ENCODE data around the gene GPC6. TPM values are rescaled to one million over a fixed set of nuclear protein-coding genes. Genes with fewer than 3 reads are reported as not detected.

The GPC6 gene
- total RNA-seq, 1 donor from 2014 or later = 18.7 TPM

DNA sequence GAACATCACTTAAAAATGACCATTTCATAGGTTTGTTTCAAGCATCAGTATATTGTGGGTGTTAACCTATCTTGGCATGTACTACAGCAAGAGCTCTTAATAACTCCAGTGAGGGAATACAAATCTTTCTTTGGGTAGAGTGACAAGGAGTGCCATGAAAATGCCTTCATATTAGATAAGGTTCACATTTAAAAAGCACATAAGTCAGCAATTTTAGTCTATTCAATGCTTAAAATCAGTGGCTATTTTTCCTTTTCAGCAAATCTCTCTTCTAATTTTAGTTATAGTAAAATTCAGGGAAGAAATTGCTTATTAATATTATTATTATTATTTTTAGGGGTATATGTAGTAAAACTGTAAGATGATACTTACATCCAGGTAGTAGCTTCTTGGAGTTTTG is 291.1 kb downstream of the GPC6 start:
- TF ChIP-seq, protein P1, sequence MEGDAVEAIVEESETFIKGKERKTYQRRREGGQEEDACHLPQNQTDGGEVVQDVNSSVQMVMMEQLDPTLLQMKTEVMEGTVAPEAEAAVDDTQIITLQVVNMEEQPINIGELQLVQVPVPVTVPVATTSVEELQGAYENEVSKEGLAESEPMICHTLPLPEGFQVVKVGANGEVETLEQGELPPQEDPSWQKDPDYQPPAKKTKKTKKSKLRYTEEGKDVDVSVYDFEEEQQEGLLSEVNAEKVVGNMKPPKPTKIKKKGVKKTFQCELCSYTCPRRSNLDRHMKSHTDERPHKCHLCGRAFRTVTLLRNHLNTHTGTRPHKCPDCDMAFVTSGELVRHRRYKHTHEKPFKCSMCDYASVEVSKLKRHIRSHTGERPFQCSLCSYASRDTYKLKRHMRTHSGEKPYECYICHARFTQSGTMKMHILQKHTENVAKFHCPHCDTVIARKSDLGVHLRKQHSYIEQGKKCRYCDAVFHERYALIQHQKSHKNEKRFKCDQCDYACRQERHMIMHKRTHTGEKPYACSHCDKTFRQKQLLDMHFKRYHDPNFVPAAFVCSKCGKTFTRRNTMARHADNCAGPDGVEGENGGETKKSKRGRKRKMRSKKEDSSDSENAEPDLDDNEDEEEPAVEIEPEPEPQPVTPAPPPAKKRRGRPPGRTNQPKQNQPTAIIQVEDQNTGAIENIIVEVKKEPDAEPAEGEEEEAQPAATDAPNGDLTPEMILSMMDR (conservative IDR thresholded peaks at IDR 0.05; ENCODE audit: low read depth, low read length) = no peak
- H3K4me3 ChIP-seq (ENCODE audit: low read depth, low read length) = no peak overlapping the region
- DNase-seq (ENCODE audit: low read depth) = no peak

DNA sequence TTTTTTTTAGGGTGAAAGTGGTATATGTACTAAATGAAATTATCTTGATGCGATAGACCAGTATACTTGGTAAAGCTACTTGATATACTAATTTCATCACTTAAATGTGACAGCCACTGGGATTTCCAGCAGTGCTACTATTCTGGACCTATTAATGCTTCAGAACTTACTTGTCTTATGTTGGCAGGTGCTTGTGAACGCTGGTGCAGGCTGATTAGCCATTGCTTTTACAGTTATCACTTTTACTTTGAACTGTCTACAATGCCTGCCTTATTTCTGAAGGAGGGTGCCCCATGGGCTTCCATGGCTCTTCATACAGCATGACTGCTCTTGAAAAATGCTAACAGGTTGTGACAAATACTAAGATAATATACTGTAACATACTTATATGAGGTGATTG is 294.7 kb downstream of the GPC6 start:
- H3K4me3 ChIP-seq (ENCODE audit: low read depth, low read length) = no peak overlapping the region
- DNase-seq (ENCODE audit: low read depth) = no peak
- TF ChIP-seq, protein P1 (conservative IDR thresholded peaks at IDR 0.05; ENCODE audit: low read depth, low read length) = no peak

DNA sequence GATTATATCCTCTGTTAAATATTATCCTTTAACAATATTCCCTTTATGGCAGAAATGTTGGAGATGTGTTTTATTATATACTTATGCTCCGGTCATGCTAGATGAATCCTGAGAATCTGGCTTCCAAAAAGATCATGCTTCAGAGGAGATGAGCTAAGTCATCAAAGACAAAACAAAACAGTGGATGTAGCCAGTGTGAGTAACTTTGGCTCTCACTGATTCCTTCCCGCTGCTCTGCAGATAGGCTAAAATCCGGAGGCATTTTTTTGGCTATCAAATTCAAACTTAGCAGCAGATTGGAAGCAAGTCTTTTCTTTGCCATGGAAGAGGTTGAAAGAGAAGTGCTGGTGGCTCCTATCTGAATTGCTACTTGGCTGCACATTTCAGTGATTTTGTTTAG is 295.9 kb downstream of the GPC6 start:
- TF ChIP-seq, protein P1 (conservative IDR thresholded peaks at IDR 0.05; ENCODE audit: low read depth, low read length) = no peak
- no peak for DNase-seq (ENCODE audit: low read depth)
- no peak overlapping the region for H3K4me3 ChIP-seq (ENCODE audit: low read depth, low read length)

DNA sequence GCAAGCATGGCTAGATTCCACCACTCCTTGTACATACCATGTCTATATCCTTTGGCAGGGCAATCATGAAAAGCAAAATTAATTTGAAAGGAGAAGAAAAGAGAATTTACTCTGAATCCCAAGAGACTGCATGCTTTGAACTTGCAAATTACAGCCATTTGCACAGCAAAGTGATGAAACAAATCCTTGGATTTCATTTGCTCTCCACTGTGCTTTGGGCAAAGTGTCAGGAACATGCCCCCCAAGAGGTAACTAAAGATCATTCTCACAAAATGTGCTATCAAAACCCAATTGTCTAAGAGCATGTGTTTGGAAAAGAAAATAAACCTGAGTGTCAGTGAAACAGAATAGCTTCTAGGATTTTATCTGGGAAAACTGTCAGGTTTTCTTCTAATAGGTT is 298.5 kb downstream of the GPC6 start:
- no peak overlapping the region for H3K4me3 ChIP-seq (ENCODE audit: low read depth, low read length)
- TF ChIP-seq, protein P1 (conservative IDR thresholded peaks at IDR 0.05; ENCODE audit: low read depth, low read length) = no peak
- no peak for DNase-seq (ENCODE audit: low read depth)

DNA sequence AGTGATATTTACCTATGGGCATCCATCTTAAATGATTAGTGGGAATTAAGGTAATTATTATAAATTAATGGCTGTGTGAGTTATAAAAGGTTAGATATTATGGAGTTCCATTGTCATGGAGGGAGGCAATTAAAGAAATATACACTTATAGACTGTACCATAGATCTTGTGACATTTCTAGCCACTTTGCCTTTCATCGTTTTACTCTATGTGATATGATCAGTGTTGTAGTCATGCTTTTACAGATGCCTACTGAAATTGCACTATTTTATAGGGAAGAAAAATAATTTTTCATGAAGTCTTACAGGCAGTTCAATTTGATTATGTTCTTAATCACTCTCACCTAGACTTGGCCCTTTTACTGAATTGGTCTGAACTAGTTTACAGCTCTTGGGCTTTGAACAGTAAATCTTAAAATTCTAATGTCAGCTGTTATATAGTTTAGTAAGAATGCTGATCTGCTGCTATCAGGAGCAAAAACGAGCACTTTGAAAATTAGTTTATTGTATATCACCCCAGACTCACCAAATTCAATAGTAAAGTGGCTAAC is 301.2 kb downstream of the GPC6 start:
- H3K4me3 ChIP-seq (ENCODE audit: low read depth, low read length) = no peak overlapping the region
- no peak for DNase-seq (ENCODE audit: low read depth)
- TF ChIP-seq, protein P1 (conservative IDR thresholded peaks at IDR 0.05; ENCODE audit: low read depth, low read length) = no peak

DNA sequence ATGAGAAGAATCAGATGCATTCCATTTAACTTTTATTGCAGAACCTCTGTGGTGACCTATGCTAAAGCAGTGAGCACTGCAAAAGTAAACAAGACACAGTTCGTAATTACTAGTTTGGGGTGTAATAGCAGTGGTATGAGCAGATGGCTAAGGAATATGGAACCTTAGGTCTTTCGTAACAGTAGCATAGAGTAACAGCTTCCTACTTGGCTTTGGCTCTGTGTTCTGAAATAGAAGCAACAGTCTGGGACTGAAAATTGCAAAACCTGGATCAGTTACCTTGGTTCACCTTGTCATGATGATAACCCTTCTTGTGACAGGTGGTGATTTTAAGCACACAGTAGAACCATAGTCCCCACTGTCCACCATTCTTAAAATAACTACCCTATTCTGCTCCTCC is 303.4 kb downstream of the GPC6 start:
- no peak overlapping the region for H3K4me3 ChIP-seq (ENCODE audit: low read depth, low read length)
- TF ChIP-seq, protein P1 (conservative IDR thresholded peaks at IDR 0.05; ENCODE audit: low read depth, low read length) = no peak
- no peak for DNase-seq (ENCODE audit: low read depth)

DNA sequence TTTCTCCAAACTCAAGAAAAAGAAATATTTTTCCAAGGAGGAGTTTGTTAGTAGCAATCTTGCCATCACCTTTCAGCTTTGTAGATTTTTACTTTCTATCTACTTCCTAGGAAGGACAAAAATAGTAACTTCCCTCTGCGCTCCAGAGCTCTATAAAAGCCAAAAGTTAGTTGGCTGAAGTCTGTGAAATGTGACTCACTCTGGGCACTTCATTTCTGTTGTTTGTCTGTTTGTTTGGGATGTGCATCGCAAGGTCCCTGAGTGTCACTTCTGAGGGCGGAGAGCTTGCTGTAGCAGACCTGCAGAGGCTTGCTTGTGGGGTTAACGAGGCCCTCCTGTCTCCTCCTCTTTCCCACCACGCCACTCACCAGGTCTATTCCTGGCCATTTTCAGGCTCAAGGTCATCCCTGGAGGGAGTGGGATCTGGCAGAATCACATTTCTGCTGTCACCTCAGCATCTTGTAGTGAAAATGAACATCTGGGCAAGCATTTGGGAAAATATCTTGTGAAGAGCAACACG is 307.6 kb downstream of the GPC6 start:
- no peak overlapping the region for H3K4me3 ChIP-seq (ENCODE audit: low read depth, low read length)
- TF ChIP-seq, protein P1 (conservative IDR thresholded peaks at IDR 0.05; ENCODE audit: low read depth, low read length) = no peak
- no peak for DNase-seq (ENCODE audit: low read depth)

Data from epithelial cell of proximal tubule (primary cell).